Fibroblast of villous mesenchyme (primary cell): ENCODE measurements around the gene L3MBTL4. TPM values are rescaled to one million over a fixed set of nuclear protein-coding genes. Genes with fewer than 3 reads are reported as not detected.

Source experiments
- DNase-seq: peaks from one replicate; pipeline ENCODE4 v3.0.0-alpha.2; 2010; ENCODE audit warnings: low read depth
- H3K4me3 ChIP-seq: 2 replicates; pipeline ENCODE4 v1.5.1; 2011; ENCODE audit warnings: low read depth, mild to moderate bottlenecking, low read length
- CTCF ChIP-seq: IDR thresholded peaks from 2 replicates; pipeline ENCODE4 v1.5.1; 2012; ENCODE audit warnings: low read depth, mild to moderate bottlenecking, low read length; ENCODE audit not compliant: insufficient read depth
- total RNA-seq: library from RNA; depleted of rRNA; stranded (reverse); fragments of >200 nt; gene quantifications from 2 replicates; pipeline ENCODE4 v1.2.3, GENCODE V29; 2012

Gene L3MBTL4
- total RNA-seq, 1 donor = not detected

GRCh38 chr18:6118080-6118479, 296.6 kb downstream of the L3MBTL4 start:
- H3K4me3 ChIP-seq = no peak overlapping the region
- TF ChIP-seq CTCF = no peak
- DNase-seq = no peak

DNA sequence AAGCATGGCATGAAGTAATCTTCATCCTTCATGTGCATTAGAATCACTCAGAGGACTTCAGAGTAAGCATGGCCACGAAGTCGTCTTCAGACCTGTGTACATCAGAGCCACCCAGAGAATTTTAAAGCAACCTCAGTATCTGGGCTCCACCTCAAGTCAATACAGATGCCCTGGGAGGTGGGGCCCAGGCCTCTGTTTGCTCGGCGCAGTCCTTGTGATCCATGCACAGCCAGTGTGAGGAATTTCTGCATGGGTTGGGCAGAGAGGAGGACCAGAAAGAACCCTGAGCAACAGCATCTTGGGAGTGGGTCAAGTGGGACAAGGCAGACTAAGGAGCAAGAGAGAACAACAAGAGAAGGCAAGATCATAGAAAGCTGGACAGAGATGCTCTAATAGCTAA, 299.0 kb downstream of the L3MBTL4 start:
- TF ChIP-seq CTCF = no peak

DNA sequence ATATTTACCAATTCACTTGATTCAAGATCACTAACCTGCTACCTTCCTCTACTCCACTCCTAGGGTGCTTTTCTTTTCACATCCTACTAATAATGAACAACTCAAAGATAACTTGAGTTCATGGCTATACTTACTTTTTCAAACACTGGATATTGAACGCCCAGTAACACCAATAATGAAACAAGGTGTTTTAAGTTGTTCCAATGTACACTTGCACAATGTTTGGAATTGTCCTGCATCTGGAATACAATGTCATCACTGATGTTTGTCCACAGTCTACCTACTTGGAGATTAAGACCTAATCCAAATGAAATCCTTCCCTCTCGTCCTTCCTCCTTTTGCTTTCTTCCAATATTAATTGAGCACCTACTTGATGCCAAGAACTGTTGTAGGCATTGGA, 301.1 kb downstream of the L3MBTL4 start:
- no peak for DNase-seq
- no peak overlapping the region for H3K4me3 ChIP-seq
- TF ChIP-seq CTCF = no peak

More for the DNA sequence above, 299.0 kb downstream of the L3MBTL4 start:
- H3K4me3 ChIP-seq = no peak overlapping the region
- DNase-seq = no peak

DNA sequence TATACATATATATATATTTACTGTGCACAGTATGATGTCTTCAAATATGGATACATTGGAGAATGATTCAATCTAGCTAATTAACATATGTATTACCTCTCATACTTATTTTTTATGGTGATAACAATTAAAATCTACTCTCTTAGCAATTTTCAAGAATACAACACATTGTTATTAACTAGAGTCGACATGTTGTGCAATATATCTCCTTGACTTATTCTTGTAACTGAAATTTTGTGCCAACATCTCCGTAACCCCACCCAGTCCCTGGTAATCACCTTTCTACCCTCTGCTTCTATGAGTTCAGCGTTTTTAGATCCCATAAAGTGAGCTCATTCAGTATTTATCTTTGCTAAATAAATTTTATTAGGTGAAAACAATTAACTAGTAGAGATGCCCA, 303.0 kb downstream of the L3MBTL4 start:
- H3K4me3 ChIP-seq = no peak overlapping the region
- TF ChIP-seq CTCF = no peak
- no peak for DNase-seq

DNA sequence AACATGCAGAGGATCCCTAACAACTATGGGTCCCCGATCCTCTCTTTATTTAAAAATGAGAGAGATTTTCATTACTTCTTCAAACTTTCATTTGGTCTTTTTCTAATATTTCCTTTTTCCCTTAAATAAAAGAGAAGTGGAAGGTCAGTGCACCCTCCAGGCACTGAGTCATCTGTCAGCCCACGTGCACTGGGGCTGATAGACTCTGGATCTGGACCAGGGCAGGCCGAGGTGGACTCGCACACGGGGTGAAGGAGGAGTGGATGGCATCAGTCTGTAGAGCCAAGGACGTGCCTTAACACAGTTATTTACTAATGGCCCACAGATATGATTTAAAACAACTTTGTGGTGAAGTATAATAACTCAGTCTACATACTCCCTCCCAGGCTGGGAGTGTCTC, 305.0 kb downstream of the L3MBTL4 start:
- TF ChIP-seq CTCF = no peak
- no peak for DNase-seq
- H3K4me3 ChIP-seq = no peak overlapping the region

DNA sequence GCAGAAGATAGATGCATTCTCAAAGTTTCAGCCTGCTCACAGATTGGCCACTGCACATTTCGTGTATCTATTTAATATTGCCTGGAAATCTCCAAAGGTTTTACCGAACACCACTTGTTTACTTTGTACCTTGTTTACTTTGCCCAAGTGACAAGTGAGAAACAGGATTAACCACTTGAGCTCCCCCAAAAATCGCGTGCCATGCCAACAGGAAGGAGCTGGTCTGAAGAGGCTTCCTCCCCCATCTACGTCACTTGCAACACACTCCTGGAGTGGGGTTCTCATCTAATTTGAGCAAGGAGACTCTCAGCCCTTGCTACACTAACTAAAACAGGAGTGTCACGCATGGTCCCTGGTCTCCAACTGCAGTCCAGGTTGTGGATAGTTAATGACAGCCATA, 306.9 kb downstream of the L3MBTL4 start:
- no peak for TF ChIP-seq CTCF
- DNase-seq = no peak
- H3K4me3 ChIP-seq = no peak overlapping the region

DNA sequence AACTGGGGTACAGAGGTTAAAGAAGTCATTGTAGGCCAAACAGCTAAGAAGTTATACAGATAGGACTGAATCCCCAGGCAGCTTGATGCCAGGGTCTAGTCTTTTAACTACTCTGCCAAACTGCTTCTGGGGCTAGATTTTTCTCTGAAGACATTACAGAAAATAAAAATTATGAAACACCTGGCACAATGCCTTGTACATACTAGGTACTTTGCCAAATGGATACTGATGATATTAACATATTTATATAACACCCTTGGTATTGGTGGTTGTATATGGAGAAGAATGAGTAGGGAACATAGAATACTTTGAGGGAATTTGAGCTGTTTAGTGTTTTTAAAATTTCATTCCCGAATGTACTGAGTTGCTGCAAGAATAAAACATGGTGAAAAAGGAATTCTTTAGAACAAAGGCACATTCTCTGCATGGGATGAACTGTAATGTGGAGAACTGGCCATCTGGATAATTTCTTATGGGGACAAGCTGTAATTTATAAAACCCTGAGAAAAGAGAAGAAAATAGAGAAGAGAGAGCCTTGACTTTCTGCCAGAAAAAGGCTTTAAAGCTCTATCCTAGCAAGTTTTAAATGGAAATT, 308.5 kb downstream of the L3MBTL4 start:
- no peak for TF ChIP-seq CTCF
- no peak overlapping the region for H3K4me3 ChIP-seq
- DNase-seq = no peak
